HCEC 1CT (cell line): Measurements from ENCODE around the gene XAB2.

Experiments used
- DNase-seq: peaks from one replicate; pipeline ENCODE4 v3.0.0-alpha.2; 2017

The XAB2 gene

DNA sequence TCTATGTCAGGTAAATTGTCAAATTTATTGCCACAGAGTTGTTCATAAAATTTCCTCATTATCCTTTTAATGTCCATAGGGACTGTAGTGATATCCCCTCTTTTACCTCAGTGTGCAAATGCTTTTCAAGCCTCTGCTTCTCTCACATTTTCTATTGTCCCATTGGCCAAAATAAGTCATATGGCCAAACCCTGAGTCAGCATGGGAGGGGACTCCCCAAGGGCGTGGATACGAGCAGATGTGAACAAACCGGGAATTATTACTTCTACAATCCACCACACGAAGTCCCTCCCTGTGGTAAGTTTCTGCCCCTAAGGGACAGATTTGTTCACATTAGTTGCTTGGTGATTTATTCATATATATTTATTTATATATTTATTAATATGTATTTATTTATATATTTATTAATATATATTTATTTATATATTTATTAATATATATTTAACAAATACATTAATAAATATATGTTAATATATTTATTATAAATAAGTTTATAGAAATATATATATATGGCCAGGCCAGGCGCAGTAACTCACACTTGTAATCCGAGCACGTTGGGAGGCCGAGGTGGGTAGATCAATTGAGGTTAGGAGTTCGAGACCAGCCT, 53.8 kb downstream of the XAB2 start:
- no peak for DNase-seq

DNA sequence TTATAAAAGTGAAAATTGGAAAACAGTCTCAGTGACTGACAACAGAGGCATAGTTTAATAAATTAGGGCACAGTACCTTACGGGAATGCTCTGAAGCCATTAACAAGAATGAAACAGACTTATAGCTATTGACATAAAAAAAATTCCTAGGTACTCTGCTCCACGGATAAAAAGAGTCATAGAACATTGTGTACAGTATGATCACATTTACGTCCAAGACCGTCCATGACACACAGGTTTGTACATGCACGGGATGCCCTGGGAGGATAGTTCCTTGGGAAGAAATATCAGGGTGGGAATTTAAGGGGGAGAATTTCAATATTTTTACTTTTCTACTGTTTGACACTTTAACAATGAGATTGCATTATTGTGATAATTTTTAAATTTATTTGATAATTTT, 58.6 kb downstream of the XAB2 start:
- DNase-seq, result no peak
